HepG2 (cell line): ENCODE results near the gene TOP2A. TPM values are rescaled to one million over a fixed set of nuclear protein-coding genes. Genes with fewer than 3 reads are reported as not detected.

Source experiments
- CHCHD3 ChIP-seq: sonication (generic); formaldehyde crosslinking; IDR thresholded peaks from 2 replicates; pipeline ENCODE4 v1.8.0; 2022; ENCODE audit warnings: mild to moderate bottlenecking, missing genetic modification reagents, moderate library complexity
- GTF2F1 ChIP-seq: fragments of 150-350 bp; IDR thresholded peaks from 2 replicates; pipeline ENCODE4 v1.6.1; 2014; ENCODE audit warnings: low read length
- MED1 ChIP-seq: sonication (generic); formaldehyde crosslinking; IDR thresholded peaks from 2 replicates; pipeline ENCODE4 v1.4.0; 2020; ENCODE audit warnings: missing genetic modification reagents
- MYC ChIP-seq: sonication (generic); formaldehyde crosslinking; IDR thresholded peaks from 2 replicates; pipeline ENCODE4 v1.9.0; 2021; ENCODE audit warnings: missing genetic modification reagents, borderline replicate concordance
- NFYB ChIP-seq: sonication (generic); formaldehyde crosslinking; IDR thresholded peaks from 2 replicates; pipeline ENCODE4 v1.4.0; 2020; ENCODE audit warnings: missing genetic modification reagents
- NR2C2 ChIP-seq: sonication (generic); formaldehyde crosslinking; IDR thresholded peaks from 2 replicates; pipeline ENCODE4 v1.4.0; 2020; ENCODE audit warnings: missing genetic modification reagents, mild to moderate bottlenecking, moderate library complexity, borderline replicate concordance
- RELA ChIP-seq: sonication (generic); formaldehyde crosslinking; IDR thresholded peaks from 2 replicates; pipeline ENCODE4 v1.4.0; 2020; ENCODE audit warnings: missing genetic modification reagents
- RXRB ChIP-seq: IDR thresholded peaks from 2 replicates; pipeline ENCODE4 v1.6.1; 2016; ENCODE audit warnings: borderline replicate concordance, missing genetic modification reagents, missing compliant biosample characterization
- SOX5 ChIP-seq: IDR thresholded peaks from 2 replicates; pipeline ENCODE4 v1.6.1; 2016; ENCODE audit warnings: borderline replicate concordance
- ZMYM4 ChIP-seq: sonication (generic); formaldehyde crosslinking; IDR thresholded peaks from 2 replicates; pipeline ENCODE4 v1.8.1; 2023; ENCODE audit warnings: mild to moderate bottlenecking, missing genetic modification reagents
- ZNF101 ChIP-seq: sonication (generic); formaldehyde crosslinking; IDR thresholded peaks from 2 replicates; pipeline ENCODE4 v1.4.0; 2020; ENCODE audit warnings: mild to moderate bottlenecking, low read depth, missing genetic modification reagents, borderline replicate concordance
- ZNF441 ChIP-seq: sonication (generic); formaldehyde crosslinking; IDR thresholded peaks from 2 replicates; pipeline ENCODE4 v1.7.0; 2021; ENCODE audit warnings: missing genetic modification reagents, borderline replicate concordance
- ZNF773 ChIP-seq: sonication (generic); formaldehyde crosslinking; IDR thresholded peaks from 2 replicates; pipeline ENCODE4 v1.4.0; 2020; ENCODE audit warnings: missing genetic modification reagents, borderline replicate concordance
- ZNF879 ChIP-seq: sonication (generic); formaldehyde crosslinking; IDR thresholded peaks from 2 replicates; pipeline ENCODE4 v1.8.1; 2023; ENCODE audit warnings: missing genetic modification reagents
- ZSCAN29 ChIP-seq: sonication (generic); formaldehyde crosslinking; conservative IDR thresholded peaks from 2 replicates; pipeline ENCODE4 v1.4.0; 2020; ENCODE audit warnings: mild to moderate bottlenecking, missing genetic modification reagents
- ZSCAN31 ChIP-seq: sonication (generic); formaldehyde crosslinking; IDR thresholded peaks from 2 replicates; pipeline ENCODE4 v1.5.0; 2020; ENCODE audit warnings: low read depth, mild to moderate bottlenecking, missing genetic modification reagents
- polyA plus RNA-seq, 8 experiments: library from polyadenylated mRNA; depleted of rRNA in 3 of 8; stranded (reverse) in 7 of 8; unstranded in 1 of 8; fragments of >200 nt; fragmentation: Illumina TruSeq in 4 of 8; extraction: Trizol in 4 of 8; gene quantifications; 2 replicates each; pipeline versions ENCODE4 v1.2.1 to v1.2.3, GENCODE V29; 2011 to 2016; ENCODE audit warnings: low read depth in 4 of 8, missing spikeins in 1 of 8, mixed read lengths in 1 of 8; ENCODE audit not compliant: insufficient read depth in 1 of 8
- total RNA-seq, 5 experiments: library from RNA; depleted of rRNA; stranded (reverse); fragments of >200 nt; fragmentation: Illumina TruSeq; extraction: Trizol; gene quantifications; 2 replicates each; pipeline ENCODE4 v1.2.3, GENCODE V29; 2016; ENCODE audit warnings: low read depth in 1 of 5
- TF ChIP-seq, protein P1 (sequence below): IDR thresholded peaks from 2 replicates; pipeline ENCODE4 v1.6.1; 2012; ENCODE audit warnings: low read depth, low read length, improper control_type of control experiment
- TF ChIP-seq, protein P2 (sequence below): sonication (generic); formaldehyde crosslinking; IDR thresholded peaks from 2 replicates; pipeline ENCODE4 v1.8.1; 2023; ENCODE audit warnings: mild to moderate bottlenecking, missing genetic modification reagents
- TF ChIP-seq, protein P3 (sequence below): sonication (generic); formaldehyde crosslinking; IDR thresholded peaks from 2 replicates; pipeline ENCODE4 v1.5.1; 2020; ENCODE audit warnings: missing genetic modification reagents, mild to moderate bottlenecking, borderline replicate concordance
- TF ChIP-seq, protein P4 (sequence below): sonication (generic); formaldehyde crosslinking; IDR thresholded peaks from 2 replicates; pipeline ENCODE4 v1.4.0; 2020; ENCODE audit warnings: mild to moderate bottlenecking, low read depth, missing genetic modification reagents
- TF ChIP-seq, protein P5 (sequence below): sonication (generic); formaldehyde crosslinking; IDR thresholded peaks from 2 replicates; pipeline ENCODE4 v1.4.0; 2020; ENCODE audit warnings: low read depth, mild to moderate bottlenecking, missing genetic modification reagents
- TF ChIP-seq, protein P6 (sequence below): sonication (generic); formaldehyde crosslinking; IDR thresholded peaks from 2 replicates; pipeline ENCODE4 v1.9.0; 2022; ENCODE audit warnings: missing genetic modification reagents, mild to moderate bottlenecking, borderline replicate concordance

Gene TOP2A
- total and polyA plus RNA-seq, 2 of the 13 experiments (the other 11 are each of a cell fraction or from before 2014, with no cell fraction given): 108 to 327 TPM

DNA sequence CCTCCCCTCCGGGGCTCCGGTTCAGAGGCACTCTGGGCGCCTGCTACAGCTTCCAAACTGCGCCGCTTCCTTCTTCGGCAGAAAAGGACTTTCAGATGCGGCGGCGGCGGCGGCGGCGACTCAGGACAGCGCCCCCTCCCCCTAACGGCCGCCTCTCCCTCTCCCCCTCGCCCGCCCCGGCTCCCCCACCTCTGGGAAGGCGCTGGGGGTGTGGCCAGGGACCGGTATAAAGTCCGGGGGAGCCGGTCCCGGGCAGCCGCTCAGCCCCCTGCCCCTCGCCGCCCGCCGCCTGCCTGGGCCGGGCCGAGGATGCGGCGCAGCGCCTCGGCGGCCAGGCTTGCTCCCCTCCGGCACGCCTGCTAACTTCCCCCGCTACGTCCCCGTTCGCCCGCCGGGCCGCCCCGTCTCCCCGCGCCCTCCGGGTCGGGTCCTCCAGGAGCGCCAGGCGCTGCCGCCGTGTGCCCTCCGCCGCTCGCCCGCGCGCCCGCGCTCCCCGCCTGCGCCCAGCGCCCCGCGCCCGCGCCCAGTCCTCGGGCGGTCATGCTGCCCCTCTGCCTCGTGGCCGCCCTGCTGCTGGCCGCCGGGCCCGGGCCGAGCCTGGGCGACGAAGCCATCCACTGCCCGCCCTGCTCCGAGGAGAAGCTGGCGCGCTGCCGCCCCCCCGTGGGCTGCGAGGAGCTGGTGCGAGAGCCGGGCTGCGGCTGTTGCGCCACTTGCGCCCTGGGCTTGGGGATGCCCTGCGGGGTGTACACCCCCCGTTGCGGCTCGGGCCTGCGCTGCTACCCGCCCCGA lies 25.7 kb upstream of the TOP2A start, which contains the start of gene IGFBP4 (continued):
- peak; percentile 97 for TF ChIP-seq ZNF773 (CRISPR knock-in tag)
- 0 out of 2 replicates have a peak, but pooled peaks have one; percentile 33 for TF ChIP-seq NR2C2
- no peak for TF ChIP-seq ZNF101
- peak; percentile 86 for TF ChIP-seq MYC (CRISPR knock-in tag)
- no peak for TF ChIP-seq ZNF879 (CRISPR knock-in tag)
- TF ChIP-seq MED1 (CRISPR knock-in tag): peak; percentile 52
- no peak for TF ChIP-seq ZNF441 (CRISPR knock-in tag)
- TF ChIP-seq, protein P1, sequence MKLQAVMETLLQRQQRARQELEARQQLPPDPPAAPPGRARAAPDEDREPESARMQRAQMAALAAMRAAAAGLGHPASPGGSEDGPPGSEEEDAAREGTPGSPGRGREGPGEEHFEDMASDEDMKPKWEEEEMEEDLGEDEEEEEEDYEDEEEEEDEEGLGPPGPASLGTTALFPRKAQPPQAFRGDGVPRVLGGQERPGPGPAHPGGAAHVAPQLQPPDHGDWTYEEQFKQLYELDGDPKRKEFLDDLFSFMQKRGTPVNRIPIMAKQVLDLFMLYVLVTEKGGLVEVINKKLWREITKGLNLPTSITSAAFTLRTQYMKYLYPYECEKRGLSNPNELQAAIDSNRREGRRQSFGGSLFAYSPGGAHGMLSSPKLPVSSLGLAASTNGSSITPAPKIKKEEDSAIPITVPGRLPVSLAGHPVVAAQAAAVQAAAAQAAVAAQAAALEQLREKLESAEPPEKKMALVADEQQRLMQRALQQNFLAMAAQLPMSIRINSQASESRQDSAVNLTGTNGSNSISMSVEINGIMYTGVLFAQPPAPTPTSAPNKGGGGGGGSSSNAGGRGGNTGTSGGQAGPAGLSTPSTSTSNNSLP: no peak
- TF ChIP-seq, protein P2, sequence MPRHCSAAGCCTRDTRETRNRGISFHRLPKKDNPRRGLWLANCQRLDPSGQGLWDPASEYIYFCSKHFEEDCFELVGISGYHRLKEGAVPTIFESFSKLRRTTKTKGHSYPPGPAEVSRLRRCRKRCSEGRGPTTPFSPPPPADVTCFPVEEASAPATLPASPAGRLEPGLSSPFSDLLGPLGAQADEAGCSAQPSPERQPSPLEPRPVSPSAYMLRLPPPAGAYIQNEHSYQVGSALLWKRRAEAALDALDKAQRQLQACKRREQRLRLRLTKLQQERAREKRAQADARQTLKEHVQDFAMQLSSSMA: no peak
- 0 out of 2 replicates have a peak, but pooled peaks have one; percentile 36 for TF ChIP-seq RELA (CRISPR knock-in tag)
- TF ChIP-seq SOX5 (CRISPR knock-in tag): 0 out of 2 replicates have a peak, but pooled peaks have one; percentile 21
- no peak for TF ChIP-seq ZMYM4
- TF ChIP-seq ZSCAN31 (CRISPR knock-in tag): peak; percentile 64; the same call in 1 of the 2 replicates
- TF ChIP-seq, protein P3, sequence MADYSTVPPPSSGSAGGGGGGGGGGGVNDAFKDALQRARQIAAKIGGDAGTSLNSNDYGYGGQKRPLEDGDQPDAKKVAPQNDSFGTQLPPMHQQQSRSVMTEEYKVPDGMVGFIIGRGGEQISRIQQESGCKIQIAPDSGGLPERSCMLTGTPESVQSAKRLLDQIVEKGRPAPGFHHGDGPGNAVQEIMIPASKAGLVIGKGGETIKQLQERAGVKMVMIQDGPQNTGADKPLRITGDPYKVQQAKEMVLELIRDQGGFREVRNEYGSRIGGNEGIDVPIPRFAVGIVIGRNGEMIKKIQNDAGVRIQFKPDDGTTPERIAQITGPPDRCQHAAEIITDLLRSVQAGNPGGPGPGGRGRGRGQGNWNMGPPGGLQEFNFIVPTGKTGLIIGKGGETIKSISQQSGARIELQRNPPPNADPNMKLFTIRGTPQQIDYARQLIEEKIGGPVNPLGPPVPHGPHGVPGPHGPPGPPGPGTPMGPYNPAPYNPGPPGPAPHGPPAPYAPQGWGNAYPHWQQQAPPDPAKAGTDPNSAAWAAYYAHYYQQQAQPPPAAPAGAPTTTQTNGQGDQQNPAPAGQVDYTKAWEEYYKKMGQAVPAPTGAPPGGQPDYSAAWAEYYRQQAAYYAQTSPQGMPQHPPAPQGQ: no peak
- TF ChIP-seq, protein P4, sequence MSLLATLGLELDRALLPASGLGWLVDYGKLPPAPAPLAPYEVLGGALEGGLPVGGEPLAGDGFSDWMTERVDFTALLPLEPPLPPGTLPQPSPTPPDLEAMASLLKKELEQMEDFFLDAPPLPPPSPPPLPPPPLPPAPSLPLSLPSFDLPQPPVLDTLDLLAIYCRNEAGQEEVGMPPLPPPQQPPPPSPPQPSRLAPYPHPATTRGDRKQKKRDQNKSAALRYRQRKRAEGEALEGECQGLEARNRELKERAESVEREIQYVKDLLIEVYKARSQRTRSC (CRISPR knock-in tag): no peak
- peak; percentile 26; the same call in 1 of the 2 replicates for TF ChIP-seq NFYB
- no peak for TF ChIP-seq GTF2F1
- TF ChIP-seq RXRB: peak; percentile 34; the same call in 1 of the 2 replicates
- no peak for TF ChIP-seq ZSCAN29
- TF ChIP-seq CHCHD3 (CRISPR knock-in tag): peak; percentile 84; the same call in 1 of the 2 replicates
- TF ChIP-seq, protein P5, sequence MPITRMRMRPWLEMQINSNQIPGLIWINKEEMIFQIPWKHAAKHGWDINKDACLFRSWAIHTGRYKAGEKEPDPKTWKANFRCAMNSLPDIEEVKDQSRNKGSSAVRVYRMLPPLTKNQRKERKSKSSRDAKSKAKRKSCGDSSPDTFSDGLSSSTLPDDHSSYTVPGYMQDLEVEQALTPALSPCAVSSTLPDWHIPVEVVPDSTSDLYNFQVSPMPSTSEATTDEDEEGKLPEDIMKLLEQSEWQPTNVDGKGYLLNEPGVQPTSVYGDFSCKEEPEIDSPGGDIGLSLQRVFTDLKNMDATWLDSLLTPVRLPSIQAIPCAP: no peak
- TF ChIP-seq, protein P6, sequence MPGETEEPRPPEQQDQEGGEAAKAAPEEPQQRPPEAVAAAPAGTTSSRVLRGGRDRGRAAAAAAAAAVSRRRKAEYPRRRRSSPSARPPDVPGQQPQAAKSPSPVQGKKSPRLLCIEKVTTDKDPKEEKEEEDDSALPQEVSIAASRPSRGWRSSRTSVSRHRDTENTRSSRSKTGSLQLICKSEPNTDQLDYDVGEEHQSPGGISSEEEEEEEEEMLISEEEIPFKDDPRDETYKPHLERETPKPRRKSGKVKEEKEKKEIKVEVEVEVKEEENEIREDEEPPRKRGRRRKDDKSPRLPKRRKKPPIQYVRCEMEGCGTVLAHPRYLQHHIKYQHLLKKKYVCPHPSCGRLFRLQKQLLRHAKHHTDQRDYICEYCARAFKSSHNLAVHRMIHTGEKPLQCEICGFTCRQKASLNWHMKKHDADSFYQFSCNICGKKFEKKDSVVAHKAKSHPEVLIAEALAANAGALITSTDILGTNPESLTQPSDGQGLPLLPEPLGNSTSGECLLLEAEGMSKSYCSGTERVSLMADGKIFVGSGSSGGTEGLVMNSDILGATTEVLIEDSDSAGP: peak; percentile 23
